GM21515 (cell line): ENCODE data around the gene SNTB2.
"Not testable (repeated sequence)": the region's sequence is repeated elsewhere in the genome, so short reads cannot be mapped to it uniquely, and the experiment has no call there.

ENCODE experiments used
- ATAC-seq: cut with Tn5 transposase; IDR thresholded peaks from one replicate; pipeline ENCODE4 v1.9.1; 2021; ENCODE audit not compliant: unreplicated experiment

Gene SNTB2

DNA sequence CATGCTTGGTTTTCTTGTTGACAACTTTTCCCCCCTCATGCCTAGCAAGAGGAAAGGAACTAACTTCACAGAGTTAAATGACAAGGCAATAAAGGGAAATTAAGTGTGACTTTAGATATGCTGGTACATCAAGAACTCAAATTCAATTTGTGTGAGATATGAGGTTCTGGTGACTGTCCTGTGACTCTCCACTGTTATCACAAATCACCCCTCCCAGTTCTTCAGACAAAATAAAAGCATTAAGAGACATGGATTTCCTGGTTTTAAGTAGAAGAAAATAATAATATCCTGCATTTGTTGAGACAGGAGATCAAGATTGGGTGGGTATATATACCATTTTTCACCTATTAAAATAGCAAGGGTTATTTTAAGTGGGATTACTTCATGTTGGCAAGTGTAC lies 46.2 kb downstream of the SNTB2 start:
- ATAC-seq = no peak

DNA sequence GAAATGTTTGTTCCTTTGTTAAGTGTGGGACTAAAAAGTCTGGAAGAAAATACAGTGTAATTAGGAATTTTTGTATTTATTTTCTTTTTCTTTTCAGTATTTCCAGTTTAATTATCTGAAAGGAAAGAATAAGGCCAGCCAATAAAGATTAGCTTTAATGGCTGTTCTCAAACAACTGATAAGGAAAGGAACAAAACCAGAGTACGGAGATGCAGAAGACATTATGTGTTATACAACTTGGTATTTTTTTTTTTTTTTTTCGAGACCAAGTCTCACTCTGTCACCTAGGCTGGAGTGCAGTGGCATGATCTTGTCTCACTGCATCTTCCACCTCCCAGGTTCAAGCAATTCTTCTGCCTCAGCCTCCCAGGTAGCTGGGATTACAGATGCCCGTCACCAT lies 47.5 kb downstream of the SNTB2 start:
- no peak for ATAC-seq

DNA sequence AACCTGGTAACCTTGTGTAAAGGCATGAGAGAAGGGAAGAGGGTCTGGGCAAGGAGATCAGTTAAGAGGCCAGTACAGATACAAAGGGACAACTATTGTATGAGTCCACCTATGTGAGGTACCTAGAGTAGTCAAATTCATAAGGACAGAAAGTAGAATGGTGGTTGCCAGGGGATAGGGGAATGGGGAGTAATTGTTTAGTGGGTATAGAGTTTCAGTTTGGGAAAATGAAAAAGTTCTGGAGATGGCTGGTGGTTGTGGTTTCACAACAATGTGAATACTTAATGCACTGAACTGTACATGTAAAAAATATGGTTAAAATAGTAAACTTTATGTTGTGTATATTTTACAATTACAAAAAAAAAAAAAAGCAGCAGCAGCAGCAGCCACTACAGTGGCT lies 49.4 kb downstream of the SNTB2 start:
- no peak for ATAC-seq

DNA sequence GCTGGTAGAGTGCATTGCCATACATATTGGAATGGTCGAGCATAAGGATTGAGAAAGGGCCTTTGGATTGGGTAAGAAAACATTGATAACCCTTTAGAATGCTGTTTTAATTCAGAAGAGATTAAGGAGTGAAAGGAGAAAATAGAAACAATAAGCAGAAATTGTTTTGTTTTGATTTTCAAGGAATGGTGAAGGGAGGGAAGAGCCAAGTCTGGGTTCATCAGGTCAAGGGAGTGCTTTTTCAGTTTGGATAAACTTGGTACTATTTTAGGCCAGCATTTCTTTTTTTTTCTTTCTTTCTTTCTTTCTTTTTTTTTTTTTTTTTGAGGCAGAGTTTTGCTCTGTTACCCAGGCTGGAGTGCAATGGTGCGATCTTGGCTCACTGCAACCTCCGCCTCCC lies 50.3 kb downstream of the SNTB2 start:
- ATAC-seq = no peak

DNA sequence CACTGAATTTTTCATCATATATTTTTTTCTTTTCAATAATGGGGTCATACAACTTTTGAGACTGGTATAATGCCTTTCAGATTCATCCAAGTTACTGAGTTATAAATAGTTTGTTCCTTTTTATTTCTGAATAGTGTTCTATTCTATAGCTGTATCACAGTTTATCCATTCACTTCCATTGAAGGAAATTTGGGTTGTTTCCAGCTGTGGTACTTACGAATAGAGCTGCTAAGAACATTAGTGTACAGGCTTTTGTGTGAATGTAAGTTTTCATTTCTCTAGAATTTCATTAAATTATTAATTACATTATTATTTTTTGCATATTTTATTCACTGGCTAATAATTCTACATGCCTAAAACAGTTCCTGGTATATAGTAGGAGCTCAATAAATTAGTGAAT lies 52.9 kb downstream of the SNTB2 start:
- ATAC-seq = no peak

DNA sequence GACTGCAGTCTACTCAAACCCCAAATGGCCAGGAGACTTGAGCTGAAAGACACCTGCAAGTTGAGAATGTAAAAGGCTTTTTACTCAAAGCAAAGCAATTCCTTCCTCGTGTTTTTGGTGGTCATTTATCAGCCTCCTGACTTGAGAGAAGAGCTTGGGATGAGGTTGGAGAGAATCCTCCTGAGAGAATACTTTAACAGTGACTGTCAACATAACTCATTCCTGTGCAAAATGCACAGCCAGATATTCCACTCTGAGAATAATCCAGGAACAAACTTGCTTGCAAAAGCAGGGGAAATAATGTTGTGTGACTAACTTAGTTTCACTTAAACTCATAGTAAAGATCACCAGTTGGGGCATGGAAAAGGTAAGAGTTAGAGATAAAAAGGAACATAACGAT lies 53.4 kb downstream of the SNTB2 start:
- no peak for ATAC-seq

DNA sequence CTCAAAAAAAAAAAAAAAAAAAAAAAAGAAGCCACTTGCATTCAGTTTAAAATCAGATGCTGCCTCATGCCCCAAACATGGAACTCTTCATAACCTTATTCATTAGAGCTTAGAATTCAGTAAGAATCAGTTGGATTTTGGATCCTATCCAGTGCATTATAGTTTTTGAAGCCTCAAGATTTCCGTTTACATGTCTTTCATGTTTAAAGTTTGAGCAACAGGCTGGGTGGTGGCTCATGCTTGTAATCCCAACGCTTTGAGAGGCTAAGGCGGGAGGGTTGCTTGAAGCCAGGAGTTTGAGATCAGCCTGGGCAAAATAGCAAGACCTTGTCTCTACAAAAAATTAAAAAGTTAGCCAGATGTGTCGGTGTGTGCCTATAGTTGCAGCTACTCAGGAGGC lies 55.0 kb downstream of the SNTB2 start:
- ATAC-seq = no peak

DNA sequence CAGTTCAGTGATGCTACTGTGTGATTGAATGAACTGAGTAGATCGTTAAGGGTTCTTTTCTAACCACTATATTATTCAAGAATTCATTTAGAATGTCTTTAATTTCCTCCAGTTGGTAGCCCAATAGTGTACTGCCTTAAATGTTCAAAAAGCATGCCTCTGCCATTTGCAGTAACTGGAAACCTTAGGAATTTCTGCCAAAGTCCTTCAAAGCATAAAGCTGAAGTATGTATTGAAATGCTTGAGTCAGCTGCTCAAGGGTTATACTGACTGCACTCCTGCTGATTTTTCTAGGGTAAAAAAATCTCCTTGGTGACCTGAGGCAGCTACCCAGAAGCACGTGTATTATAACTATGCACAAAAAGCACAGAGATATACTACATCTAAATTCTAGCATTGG lies 56.5 kb downstream of the SNTB2 start:
- ATAC-seq = no peak

DNA sequence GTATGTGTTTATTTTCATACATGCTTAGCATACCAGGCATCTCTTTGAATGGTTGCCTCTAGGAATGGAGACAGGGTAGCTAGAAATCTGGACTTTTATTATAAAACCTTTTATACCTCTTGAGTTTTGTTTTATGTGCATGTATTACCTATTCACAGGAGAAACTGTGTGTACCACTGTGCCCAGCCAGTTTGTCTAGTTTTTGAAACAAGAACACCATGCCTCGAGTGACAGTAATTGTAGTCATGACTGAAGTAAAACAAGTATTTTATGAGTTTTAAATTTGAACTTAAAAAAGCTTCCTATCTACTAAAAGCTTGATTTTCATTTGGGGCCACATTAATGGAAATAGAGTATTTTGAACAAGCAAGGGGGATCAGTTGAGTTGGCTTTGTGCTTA lies 57.4 kb downstream of the SNTB2 start:
- ATAC-seq = no peak

DNA sequence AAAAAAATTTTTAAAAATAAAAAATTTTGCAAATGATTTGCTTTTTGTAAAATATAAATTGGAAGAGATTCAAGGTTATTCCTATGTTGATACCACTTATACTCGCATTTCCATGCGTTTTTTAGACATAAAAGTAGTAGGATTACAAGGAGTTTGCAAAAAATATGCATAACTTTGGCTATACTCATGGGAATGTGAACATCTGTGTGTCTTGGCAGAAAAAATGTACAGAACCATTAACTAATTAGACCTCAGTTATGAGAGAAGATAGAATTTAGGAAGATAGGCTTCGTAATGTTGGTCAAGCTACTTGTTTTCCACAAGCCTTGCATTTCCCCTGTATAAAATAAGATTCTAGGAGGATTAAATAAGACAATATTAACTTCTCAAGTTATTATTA lies 63.1 kb downstream of the SNTB2 start:
- ATAC-seq = no peak

DNA sequence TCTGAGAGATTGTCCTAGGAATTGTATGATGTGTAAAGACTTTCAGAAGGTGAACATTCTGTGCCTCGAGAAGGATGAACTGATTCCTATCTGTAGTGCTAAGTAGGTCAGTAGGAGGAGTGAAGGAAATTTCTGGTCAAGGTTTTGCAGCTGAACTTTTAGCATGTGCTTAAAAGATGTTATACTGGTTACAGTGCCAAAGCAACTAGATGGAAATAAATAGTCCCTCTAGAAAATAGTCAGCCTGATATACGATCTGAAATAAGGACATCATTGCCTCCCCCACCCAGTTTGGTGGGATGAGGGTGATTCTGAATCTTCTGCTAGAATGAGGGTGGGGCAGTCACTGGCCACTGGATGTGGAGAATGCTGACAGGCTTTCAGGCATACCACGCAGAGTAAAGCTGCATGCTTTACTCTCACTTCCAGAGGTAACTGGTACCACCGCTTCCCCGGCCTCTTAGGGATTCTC lies 66.9 kb downstream of the SNTB2 start:
- ATAC-seq = no peak

DNA sequence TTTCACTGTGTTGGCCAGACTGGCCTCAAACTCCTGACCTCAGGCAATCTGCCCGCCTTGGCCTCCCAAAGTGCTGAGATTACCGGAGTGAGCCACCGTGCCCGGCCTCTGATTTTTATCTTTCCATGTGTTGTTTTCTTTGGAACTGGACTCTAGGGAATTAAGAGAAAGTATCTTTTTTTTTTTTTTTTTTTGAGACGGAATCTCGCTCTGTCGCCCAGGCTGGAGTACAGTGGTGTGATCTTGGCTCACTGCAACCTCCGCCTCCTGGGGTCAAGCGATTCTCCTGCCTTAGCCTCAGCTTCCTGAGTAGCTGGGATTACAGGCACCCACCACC lies 72.4 kb downstream of the SNTB2 start:
- not testable (repeated sequence) for ATAC-seq

DNA sequence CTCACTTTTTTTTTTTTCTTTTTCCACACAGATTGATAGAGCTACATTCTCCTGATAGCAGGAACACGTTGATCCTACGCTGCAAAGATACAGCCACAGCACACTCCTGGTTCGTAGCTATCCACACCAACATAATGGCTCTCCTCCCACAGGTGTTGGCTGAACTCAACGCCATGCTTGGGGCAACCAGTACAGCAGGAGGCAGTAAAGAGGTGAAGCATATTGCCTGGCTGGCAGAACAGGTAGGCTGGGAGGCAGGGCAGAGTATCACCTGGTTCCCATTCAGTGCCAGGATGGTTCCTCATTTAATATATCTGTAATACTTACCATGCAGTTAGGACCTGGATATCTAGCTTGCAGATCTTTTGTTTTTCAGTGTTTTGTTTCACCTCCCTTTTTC lies 73.1 kb downstream of the SNTB2 start:
- no peak for ATAC-seq

DNA sequence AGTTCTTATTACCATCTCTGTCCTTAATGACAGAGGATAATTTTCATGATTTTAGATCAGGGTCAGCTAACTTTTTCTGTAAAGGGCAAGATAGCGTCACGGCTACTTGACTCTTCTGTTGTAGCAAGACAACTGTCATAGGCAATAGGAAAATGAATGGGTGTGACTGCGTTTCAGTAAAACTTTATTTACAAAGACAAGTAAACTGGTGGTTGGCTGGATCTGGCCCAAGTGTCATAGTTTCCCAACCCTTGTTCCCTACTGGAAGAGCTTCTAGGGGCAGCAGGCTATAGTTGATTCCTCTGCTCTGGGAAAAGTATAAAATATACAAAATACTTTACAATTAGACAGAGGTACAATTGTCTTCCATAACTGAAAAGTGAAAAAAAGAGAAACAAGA lies 73.5 kb downstream of the SNTB2 start:
- ATAC-seq = no peak

DNA sequence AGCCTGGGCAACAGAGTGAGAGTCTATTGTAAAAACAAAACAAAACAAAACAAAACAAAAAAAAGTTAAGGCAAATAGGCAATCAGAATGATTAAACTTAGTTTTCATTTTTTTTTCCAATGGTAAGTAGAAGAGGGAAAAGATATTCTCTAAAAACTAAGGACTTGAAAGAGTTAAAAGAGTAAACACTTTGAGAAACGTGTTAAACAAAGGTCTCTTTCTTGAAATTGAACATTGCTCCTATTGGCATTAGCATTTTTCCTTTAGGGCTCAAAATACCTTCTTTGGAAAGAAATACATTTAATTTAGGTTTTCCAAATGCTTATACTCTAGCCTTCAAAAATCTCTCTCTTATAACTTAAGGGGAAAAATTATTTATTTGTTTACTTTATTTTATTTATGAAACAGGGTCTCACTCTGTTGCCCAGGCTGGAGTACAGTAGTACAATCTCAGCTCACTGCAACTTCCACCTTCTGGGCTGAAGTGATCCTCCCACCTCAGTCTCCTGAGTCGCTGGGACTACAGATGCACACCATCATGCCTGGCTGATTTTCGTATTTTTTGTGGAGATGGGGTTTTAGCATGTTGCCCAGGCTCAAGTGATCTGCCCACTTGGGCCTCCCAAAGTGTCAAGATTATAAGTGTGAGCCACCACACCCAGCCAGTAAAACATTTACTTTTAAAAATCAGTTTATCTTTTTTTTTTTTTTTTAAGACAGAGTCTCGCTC lies 79.5 kb downstream of the SNTB2 start:
- ATAC-seq = no peak

DNA sequence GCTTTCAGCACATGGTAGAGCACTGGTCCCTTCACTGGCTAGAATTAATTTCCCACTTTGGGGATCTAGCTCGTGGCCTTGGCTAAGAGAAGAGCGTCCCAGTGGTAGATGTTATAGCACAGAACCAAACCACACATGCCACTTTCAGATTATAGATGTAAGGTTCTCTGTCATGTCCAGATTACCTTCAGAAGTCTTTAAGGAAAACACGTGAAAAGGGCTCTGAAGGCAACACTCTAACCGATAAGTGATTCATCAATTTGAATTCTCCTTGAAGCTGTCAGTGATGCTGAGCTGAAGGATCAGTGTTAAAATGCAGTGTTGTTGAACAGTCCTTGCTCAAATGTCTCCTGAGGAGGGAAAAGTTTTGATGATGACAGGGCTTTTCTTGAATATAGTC lies 80.7 kb downstream of the SNTB2 start:
- no peak for ATAC-seq

DNA sequence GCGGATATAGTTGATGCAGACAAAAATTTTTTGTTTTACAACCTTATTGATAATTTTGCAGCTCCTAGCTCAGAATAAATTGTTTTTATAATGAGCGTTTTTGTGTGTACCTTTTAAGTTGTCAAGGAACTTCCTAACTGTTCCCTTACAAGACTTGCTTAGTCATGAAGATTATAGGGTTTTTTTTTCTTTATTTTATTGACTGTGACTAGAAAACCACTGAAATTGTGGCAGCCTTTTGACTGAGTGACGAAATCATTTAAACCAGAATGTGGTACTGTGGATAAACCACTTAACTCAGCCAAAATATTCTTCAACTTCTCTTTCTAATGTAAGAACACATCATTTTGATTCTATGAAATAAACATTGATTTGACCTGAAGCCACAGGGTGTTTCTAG lies 83.4 kb downstream of the SNTB2 start:
- ATAC-seq = no peak

DNA sequence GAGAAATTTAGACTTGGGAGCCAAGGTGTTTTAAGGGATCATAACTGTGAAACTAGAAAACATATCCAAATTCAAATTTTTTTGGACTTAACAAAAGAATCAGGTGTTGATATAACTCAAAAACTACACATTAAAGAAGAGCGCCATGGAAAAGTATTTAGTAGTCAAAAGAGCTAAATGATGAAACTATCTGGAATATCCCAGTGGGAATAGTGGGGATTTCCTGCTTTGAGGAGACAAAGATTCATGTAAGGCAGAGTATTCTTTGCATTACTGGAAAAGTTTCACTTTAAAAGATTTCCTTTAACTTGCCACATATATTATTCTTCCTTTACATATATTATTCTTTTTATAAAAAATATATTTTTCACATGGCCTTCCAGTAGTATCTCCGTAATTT lies 83.9 kb downstream of the SNTB2 start:
- ATAC-seq = no peak

DNA sequence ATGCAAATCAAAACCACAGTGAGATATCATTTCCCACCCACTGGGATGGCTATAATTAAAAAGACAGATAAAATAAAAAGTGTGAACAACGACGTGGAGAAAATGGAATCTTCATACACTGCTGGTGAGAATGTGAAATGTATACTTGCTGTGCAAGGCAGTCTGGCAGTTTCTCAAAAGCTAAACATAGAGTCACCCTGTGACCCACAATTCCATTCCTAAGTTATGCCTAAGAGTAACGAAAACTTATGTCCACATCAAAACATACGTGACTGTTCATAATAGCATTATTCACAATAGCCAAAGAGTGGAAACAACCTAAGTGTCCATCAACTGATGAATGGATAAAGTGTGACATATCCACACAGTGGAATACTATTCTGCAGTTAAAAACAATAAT lies 86.0 kb downstream of the SNTB2 start:
- ATAC-seq = no peak

DNA sequence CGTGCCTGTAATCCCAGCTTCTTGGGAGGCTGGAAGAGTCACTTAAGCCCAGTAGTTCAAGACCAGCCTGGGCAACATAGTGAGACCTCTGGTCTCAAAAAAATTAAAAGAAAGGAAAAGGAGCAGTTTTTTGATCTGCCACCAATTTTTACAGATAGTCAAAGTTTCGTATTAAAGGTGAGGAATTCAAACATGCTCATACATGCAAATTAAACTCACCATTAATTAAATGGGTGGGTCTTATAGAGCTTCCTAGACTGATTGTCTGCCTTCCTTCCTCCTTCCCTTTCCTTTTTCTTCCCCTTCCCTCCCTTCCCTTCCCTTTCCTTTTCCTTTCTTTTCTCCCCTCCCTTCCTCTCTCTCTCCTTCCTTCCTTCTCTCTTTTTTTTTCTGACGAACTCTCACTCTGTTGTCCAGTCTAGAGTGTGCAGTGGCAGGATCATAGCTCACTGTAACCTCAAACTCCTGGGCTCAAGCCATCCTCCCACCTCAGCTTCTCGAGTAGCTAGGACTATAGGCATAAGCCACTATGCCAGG lies 87.8 kb downstream of the SNTB2 start:
- ATAC-seq = no peak

DNA sequence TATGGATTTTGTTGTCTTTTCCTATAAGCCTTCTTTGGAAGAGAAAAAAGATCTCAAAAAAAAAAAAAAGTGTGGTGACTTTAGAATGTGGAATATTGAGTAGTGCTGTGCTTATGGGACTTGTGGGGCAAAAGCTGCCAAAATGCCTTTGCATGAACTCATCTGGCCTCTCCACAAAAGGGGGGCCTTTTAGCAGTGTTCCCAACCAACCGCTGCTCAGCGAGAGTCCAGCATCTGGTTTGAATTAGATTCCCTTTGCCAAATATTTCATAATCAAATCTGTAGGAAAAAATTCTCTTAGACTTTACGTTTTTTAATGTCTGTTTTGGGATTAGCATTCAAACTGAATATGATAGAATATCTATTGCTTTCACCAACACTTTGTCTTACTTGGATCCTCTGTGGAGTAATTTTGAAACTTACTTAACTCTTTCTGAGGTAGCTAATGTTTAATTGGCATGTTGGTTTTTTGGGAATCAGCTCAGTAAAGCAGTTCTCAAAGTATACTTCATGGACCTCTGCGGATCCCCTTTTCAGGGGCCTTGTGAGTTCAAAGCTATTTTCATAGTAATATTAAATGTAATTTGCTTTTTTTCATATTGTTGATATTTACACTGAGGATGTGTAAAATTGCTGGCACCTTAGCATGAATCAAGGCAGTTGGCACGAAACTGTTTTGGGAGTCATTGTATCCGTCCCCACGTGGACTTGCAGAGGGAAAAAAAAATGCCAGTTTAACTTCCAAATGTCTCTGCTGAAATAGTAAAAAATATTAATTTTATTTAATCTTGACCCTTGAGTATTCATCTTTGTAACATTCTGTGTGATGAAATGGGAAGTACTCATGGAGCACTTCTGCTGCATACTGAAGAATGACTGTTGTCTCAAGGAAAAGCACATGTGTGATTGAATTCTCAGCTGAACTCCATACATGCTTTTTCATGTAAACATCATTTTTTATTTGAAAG lies 89.5 kb downstream of the SNTB2 start:
- ATAC-seq = no peak

DNA sequence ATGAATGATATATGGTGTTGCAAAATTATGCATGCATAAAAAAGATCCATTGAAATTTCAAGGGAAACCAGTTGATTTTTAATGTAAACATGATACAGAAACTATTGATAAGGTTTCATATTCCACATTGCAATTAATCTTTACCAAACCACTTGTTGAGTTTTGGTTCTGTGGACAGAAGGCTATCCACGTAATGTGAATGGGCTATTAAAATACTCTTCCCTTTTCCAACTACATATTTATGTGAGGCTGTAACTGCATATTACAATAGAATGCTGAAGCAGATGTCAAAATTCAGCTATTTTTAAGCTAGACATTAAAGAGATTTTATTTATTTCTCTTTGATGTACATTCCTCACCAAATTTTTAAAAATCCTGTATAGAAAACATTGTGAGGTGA lies 90.4 kb downstream of the SNTB2 start:
- no peak for ATAC-seq
